Measurements from ENCODE around the gene TMPRSS15.

The TMPRSS15 gene

GRCh38 chr21:18251065-18251464 is 152.5 kb downstream of the TMPRSS15 start:
- TF ChIP-seq CTCF (IDR thresholded peaks at IDR 0.05; ENCODE audit: insufficient read depth, low read depth, low read length, missing control alignments), result no peak
- H3K4me3 ChIP-seq (ENCODE audit: low read depth, low read length), result no peak overlapping the region
- no peak for DNase-seq (ENCODE audit: low read depth)

GRCh38 chr21:18249672-18250071 is 153.9 kb downstream of the TMPRSS15 start:
- no peak overlapping the region for H3K4me3 ChIP-seq (ENCODE audit: low read depth, low read length)
- DNase-seq (ENCODE audit: low read depth), result no peak
- TF ChIP-seq CTCF (IDR thresholded peaks at IDR 0.05; ENCODE audit: insufficient read depth, low read depth, low read length, missing control alignments), result no peak

GRCh38 chr21:18248171-18248570 is 155.4 kb downstream of the TMPRSS15 start:
- no peak for DNase-seq (ENCODE audit: low read depth)
- TF ChIP-seq CTCF (IDR thresholded peaks at IDR 0.05; ENCODE audit: insufficient read depth, low read depth, low read length, missing control alignments), result no peak
- H3K4me3 ChIP-seq (ENCODE audit: low read depth, low read length), result no peak overlapping the region

- H3K4me3 ChIP-seq (ENCODE audit: low read depth, low read length), result no peak overlapping the region
- no peak for DNase-seq (ENCODE audit: low read depth)
- no peak for TF ChIP-seq CTCF (IDR thresholded peaks at IDR 0.05; ENCODE audit: insufficient read depth, low read depth, low read length, missing control alignments)
Observed at GRCh38 chr21:18245464-18245967, 158.1 kb downstream of the TMPRSS15 start.

- no peak for DNase-seq (ENCODE audit: low read depth)
Observed at GRCh38 chr21:18244671-18245463, 158.7 kb downstream of the TMPRSS15 start, which contains the start of gene CHODL. CHODL (plus strand) TSS chr21:18244833; CDS start chr21:18245224, 391 bp downstream.

GRCh38 chr21:18235545-18235944 is 168.0 kb downstream of the TMPRSS15 start:
- H3K4me3 ChIP-seq (ENCODE audit: low read depth, low read length), result no peak overlapping the region
- DNase-seq (ENCODE audit: low read depth), result no peak
- no peak for TF ChIP-seq CTCF (IDR thresholded peaks at IDR 0.05; ENCODE audit: insufficient read depth, low read depth, low read length, missing control alignments)

More at GRCh38 chr21:18244671-18245463, 158.7 kb downstream of the TMPRSS15 start, which contains the start of gene CHODL:
- no peak within 1 kb of the TSS for H3K4me3 ChIP-seq (ENCODE audit: low read depth, low read length)
- no peak for TF ChIP-seq CTCF (IDR thresholded peaks at IDR 0.05; ENCODE audit: insufficient read depth, low read depth, low read length, missing control alignments)

Measured in GM12865 (cell line).